Activated T-cell treated with anti-CD3 and anti-CD28 coated beads, Interleukin-2, amount 50 U/mL, for 24 hours (primary cell): ENCODE data around the gene CCDC178.

Source experiments
- DNase-seq: peaks from one replicate; pipeline ENCODE4 v3.0.0-alpha.2; 2020
- H3K27ac Mint-ChIP-seq: 2 replicates; pipeline ENCODE4 v1.8.0; 2020; ENCODE audit warnings: mild to moderate bottlenecking, mixed read lengths
- H3K27me3 Mint-ChIP-seq: 2 replicates; pipeline ENCODE4 v1.8.0; 2020; ENCODE audit warnings: mixed read lengths
- H3K36me3 Mint-ChIP-seq: 2 replicates; pipeline ENCODE4 v1.8.0; 2020; ENCODE audit warnings: low read depth, mixed read lengths
- H3K4me1 Mint-ChIP-seq: 2 replicates; pipeline ENCODE4 v1.8.0; 2020; ENCODE audit warnings: low read depth, mixed read lengths
- H3K4me3 Mint-ChIP-seq: 2 replicates; pipeline ENCODE4 v1.8.0; 2020; ENCODE audit warnings: mild to moderate bottlenecking, moderate library complexity, mixed read lengths
- H3K9me3 Mint-ChIP-seq: 2 replicates; pipeline ENCODE4 v1.8.0; 2020; ENCODE audit warnings: mixed read lengths

Gene CCDC178

DNA sequence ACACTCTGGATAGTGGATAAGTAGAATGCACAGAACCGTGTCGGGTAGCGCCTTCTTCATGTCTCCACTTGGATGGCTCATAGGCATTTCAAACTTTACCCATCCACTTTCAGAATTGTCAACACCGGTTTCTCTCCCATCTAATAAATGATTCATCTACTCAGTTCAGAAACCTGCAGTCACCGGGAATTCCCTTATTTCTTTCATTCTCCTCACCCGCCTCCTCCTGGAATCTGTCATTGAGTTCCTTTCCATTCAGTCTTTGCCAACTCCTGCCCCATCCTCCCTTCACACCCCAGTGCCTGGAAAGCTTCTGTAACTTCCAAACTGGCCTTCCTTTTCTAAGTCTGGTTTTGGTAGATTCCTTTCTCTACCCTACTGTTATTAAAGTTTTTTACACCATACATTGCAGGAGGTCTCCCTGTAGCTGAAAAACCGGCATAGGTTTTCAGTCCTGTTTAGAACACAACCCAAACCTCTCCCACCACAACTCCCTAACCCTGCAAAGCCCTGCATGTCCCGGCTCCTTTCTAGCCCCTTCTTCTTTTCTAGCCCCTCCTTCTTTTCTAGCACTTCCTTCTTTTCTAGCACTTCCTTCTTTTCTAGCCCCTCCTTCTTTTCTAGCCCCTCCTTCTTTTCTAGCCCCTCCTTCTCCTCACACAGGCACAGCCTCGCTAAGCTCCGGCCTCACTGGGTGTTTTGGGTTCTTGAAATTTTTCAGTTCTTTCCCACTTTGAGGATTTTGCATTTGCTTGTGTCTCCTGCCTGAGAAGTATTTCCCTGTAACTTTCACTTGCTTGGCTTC lies 533.8 kb downstream of the CCDC178 start:
- peaks cover 4% of the 10 kb centered on the region for H3K9me3 Mint-ChIP-seq
- no peaks in the 10 kb centered on the region for H3K27me3 Mint-ChIP-seq
- H3K27ac Mint-ChIP-seq: no peak overlapping the region
- no peaks in the 10 kb centered on the region for H3K4me1 Mint-ChIP-seq
- H3K36me3 Mint-ChIP-seq: no peaks in the 10 kb centered on the region
- no peak overlapping the region for H3K4me3 Mint-ChIP-seq
- no peak for DNase-seq

DNA sequence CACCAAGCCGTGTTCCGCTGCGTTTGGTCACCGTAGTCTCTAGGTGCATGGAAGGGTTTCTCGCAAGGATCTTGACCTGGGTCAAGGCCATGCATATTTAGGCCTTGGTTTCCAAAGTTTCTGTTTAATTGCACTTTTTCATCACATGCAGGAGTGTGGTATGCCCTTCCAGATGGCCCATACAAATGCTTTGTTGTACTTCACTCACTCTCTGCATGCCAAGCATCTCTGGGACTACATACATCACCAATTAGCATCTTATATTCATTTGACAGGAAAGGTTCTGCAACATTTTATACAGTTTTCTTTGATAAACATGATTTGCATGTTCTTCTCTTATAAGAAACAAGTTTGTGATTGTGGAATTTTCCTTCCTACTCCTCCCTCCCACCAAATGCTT lies 534.9 kb downstream of the CCDC178 start:
- H3K4me3 Mint-ChIP-seq: no peak overlapping the region
- H3K36me3 Mint-ChIP-seq: no peaks in the 10 kb centered on the region
- DNase-seq: no peak
- peaks cover 4% of the 10 kb centered on the region for H3K9me3 Mint-ChIP-seq
- no peak overlapping the region for H3K27ac Mint-ChIP-seq
- H3K27me3 Mint-ChIP-seq: no peaks in the 10 kb centered on the region
- no peaks in the 10 kb centered on the region for H3K4me1 Mint-ChIP-seq

DNA sequence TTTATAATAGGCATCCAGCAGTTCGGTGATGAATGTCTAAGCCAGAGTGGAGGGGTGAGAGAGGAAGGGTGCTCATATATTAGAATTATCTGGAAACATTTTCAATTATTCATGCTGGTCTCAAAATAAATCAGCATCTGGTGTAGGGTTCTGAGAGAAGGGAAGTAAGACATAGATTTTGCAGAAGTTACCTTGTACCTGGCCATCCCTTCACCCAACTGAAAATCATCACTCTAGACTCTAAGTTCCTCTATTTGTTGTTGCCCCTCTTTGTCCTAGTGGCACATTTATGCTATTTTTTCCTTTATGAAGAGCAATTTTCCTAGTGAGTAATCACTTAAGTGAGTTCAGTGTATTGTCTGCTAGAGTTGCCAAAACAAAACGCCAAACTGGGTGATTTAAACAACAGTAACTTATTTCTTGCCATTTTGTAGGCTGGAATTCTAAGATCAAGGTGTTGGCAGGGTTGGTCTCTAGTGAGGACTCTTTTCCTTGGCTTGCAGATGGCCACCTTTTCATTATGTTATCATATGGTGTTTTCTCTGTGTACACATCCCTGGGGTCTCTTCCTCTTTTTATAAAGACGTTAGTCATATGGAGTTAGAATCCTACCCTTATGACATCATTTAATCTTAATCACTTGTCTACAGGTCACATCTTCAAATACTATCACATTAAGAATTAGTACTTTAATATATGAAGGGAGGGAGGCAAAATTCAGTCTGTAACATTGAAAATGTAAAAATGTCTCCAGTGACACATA lies 537.8 kb downstream of the CCDC178 start:
- no peaks in the 10 kb centered on the region for H3K36me3 Mint-ChIP-seq
- peaks cover 7% of the 10 kb centered on the region for H3K9me3 Mint-ChIP-seq
- H3K4me1 Mint-ChIP-seq: no peaks in the 10 kb centered on the region
- no peaks in the 10 kb centered on the region for H3K27me3 Mint-ChIP-seq
- DNase-seq: no peak
- H3K27ac Mint-ChIP-seq: no peak overlapping the region
- no peak overlapping the region for H3K4me3 Mint-ChIP-seq

DNA sequence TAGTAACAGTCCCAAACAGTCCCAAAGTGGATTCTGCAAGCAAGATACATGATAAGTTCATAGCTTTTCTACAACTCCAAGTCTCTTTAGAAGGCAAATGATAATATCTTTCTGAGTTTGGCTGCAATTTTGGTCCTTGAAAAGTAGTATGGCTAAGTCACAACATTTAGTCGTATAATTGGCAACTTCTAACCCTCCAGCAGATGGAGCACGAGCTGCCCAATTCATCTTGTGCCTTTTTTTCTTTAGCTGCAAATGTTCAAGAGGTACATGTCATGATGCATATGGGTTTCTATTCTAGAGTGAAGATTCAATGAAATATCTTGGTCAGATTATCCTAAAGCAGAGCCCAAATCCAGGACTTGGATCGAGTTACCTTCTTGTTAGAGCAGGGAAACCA lies 540.7 kb downstream of the CCDC178 start:
- no peak for DNase-seq
- H3K36me3 Mint-ChIP-seq: no peaks in the 10 kb centered on the region
- H3K4me3 Mint-ChIP-seq: no peak overlapping the region
- H3K27ac Mint-ChIP-seq: no peak overlapping the region
- no peaks in the 10 kb centered on the region for H3K27me3 Mint-ChIP-seq
- peaks cover 13% of the 10 kb centered on the region for H3K9me3 Mint-ChIP-seq
- no peaks in the 10 kb centered on the region for H3K4me1 Mint-ChIP-seq

DNA sequence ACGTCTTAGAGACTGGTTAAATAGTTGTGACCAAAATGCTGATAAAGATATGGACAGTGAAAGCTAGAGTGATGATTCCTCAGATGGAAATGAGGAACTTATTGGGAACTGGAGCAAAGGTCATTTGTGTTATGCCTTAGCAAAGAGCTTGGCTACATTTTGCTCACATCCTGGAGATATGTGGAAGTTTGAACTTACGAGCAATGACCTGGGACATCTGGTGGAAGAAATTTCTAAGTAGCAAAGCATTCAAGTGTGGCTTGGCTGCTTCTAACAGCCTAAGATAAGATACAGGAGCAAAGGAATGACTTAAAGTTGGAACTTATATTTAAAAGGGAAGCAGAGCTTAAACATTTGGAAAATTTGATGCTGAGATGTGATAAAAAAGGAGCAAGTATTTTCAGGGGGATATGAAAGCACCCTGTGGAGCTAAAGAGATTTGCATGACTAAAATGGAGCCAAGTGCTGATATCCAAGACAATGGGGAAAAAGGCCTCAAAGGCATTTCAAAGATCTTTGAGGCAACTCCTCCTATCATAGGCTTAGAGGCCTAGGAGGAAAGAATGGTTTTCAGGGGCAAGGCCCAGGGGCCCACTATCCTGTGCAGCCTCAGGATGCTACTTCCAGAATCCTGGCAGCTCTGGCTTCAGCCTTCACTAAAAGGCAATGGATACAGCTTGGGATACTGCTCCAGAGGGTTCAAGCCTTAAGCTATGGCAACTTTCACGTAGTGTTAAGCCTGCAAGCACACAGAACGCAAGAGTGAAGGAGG lies 543.6 kb downstream of the CCDC178 start:
- no peaks in the 10 kb centered on the region for H3K36me3 Mint-ChIP-seq
- DNase-seq: no peak
- H3K4me1 Mint-ChIP-seq: no peaks in the 10 kb centered on the region
- H3K27ac Mint-ChIP-seq: no peak overlapping the region
- no peaks in the 10 kb centered on the region for H3K27me3 Mint-ChIP-seq
- peaks cover 13% of the 10 kb centered on the region for H3K9me3 Mint-ChIP-seq
- no peak overlapping the region for H3K4me3 Mint-ChIP-seq

DNA sequence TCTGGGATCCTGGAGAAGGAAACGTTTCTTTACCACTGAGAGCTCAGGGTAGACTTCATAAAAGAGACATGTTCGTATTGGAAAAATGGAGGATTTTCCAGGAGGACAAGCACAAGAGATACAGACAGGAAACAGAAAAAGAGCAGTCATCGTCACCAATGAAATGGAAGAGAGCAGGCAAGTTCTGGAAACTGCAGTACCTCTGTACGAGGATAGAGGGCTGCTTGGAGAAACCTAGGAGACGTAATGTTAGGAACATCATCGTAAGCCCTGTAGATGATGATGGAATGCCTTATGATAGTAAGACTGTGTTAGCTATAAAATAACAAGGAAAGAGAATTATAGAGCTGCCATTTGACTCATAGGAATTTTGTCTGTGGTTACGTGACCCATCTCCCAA lies 546.6 kb downstream of the CCDC178 start:
- Mint-ChIP-seq H3K4me3 (no peak overlapping the region), H3K27ac (no peak overlapping the region), H3K9me3 (peaks cover 13% of the 10 kb centered on the region), H3K36me3 (no peaks in the 10 kb centered on the region), H3K4me1 (no peaks in the 10 kb centered on the region), H3K27me3 (no peaks in the 10 kb centered on the region)
- no peak for DNase-seq

DNA sequence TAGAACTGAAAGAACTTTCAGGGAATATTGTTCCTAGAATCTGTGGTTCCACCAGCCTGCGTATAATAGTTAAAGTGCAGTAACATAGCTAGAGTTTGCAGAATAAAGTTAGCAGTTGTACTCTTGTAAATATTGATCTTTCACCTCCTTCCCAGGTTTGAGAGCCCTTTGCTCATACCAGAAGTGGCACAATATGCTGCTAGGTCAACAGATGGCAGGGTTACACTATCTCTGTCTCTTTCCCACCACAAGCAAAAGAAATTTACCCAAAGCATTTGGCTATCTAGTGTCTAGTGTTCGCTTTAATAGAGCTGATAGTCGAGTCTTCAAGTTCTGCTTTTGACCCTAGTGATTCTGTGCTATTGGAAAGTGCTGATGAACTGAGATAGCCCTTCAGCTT lies 548.7 kb downstream of the CCDC178 start:
- DNase-seq: no peak
- Mint-ChIP-seq H3K36me3 (no peaks in the 10 kb centered on the region), H3K9me3 (peaks cover 7% of the 10 kb centered on the region), H3K4me1 (no peaks in the 10 kb centered on the region), H3K27ac (no peak overlapping the region), H3K27me3 (no peaks in the 10 kb centered on the region), H3K4me3 (no peak overlapping the region)

DNA sequence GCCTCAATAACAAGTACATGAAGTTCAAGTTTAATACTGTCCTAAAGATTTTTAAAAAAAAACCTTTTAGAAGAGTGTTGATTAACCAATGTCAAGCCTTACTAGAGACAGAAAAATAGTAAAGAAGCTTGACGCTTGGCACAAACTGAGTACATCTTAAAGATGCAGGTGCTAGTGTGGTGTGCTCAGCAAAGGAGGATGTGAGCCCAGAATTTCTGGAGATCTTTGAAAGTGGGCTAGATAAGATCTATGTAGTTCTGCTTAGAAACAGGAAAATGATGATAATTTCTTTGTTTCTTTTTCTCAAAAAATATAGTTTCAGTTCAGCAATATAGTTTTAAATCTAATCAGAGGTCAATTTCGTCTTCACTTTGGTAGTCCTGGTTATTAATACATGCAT lies 549.4 kb downstream of the CCDC178 start:
- no peak for DNase-seq
- Mint-ChIP-seq H3K27ac (no peak overlapping the region), H3K4me3 (no peak overlapping the region), H3K27me3 (no peaks in the 10 kb centered on the region), H3K9me3 (peaks cover under 1% of the 10 kb centered on the region), H3K36me3 (no peaks in the 10 kb centered on the region), H3K4me1 (no peaks in the 10 kb centered on the region)

DNA sequence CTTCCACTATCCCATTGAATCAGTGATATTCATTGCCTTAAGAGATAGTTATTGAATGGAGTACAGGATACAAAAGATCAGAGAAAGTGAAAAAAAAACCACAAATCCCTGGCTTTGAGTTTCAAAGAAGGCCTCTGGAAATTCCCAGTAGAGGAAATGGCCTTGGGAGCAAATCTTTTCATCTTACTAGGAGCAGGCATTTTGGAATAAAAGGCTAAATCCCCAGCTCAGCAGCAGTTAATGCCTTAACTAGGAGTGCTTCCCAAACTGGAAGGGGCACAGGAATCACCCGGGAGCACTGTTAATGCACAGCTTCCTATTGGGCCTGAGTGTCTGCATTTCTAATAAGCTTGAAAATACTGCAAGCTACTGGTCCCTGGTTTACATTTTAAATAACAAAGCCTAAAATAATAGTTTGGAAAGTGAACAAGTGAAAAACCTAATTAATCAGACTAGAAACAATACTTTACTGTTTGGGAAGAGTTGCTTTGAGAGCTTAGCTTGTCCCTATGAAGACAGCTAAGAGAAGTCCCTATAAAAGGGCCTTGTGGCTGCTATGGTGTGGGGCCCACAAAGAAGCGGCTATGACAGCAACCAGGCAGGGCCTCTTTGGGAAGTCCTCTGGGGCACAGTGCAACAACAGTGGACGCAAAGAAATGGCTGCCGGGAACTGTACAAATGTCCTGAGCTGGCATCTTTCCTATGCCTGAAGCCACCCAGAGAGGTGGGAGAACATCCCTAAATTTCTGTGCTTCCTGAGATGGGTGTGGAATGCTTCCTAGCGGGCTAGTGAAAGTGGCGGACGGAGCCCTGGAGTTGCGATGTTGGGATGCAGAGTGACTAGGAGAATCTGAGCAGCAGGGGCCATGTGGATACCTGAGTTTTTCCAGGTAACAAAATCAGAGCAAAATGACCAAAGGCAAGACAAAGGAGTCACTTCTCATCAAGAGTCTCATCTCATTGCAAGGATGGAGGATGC lies 550.6 kb downstream of the CCDC178 start:
- no peaks in the 10 kb centered on the region for H3K36me3 Mint-ChIP-seq
- no peaks in the 10 kb centered on the region for H3K27me3 Mint-ChIP-seq
- H3K4me3 Mint-ChIP-seq: no peak overlapping the region
- no peaks in the 10 kb centered on the region for H3K4me1 Mint-ChIP-seq
- H3K27ac Mint-ChIP-seq: no peak overlapping the region
- H3K9me3 Mint-ChIP-seq: no peaks in the 10 kb centered on the region
- DNase-seq: no peak

DNA sequence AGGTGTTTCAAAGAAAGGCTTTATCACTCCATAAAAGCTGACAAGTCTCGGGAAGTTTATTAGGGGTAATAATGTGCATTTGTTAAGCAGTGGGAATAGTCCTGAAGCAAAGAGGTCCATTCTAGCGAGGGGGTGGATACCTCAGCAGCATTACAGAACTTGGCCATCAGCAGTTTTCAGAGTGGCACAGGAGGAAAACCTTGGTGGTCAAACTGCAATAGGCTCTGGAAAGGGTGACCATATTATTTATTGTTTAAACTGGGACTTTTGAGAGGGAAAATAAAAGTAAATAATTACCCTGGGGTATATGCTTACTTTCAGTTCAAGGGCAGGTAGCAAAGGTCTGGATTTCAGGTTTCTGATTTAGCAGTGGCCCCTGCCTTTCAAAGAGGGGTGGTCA lies 552.2 kb downstream of the CCDC178 start:
- Mint-ChIP-seq H3K4me3 (no peak overlapping the region), H3K27me3 (no peaks in the 10 kb centered on the region), H3K9me3 (no peaks in the 10 kb centered on the region), H3K27ac (no peak overlapping the region), H3K4me1 (no peaks in the 10 kb centered on the region), H3K36me3 (no peaks in the 10 kb centered on the region)
- no peak for DNase-seq
